GM21619 (cell line): ENCODE data around the gene CHRM3.
"Not testable (repeated sequence)": the region's sequence is repeated elsewhere in the genome, so short reads cannot be mapped to it uniquely, and the experiment has no call there.

Experiments used
- ATAC-seq: cut with Tn5 transposase; IDR thresholded peaks from one replicate; pipeline ENCODE4 v1.9.1; 2021; ENCODE audit not compliant: unreplicated experiment

The CHRM3 gene

DNA sequence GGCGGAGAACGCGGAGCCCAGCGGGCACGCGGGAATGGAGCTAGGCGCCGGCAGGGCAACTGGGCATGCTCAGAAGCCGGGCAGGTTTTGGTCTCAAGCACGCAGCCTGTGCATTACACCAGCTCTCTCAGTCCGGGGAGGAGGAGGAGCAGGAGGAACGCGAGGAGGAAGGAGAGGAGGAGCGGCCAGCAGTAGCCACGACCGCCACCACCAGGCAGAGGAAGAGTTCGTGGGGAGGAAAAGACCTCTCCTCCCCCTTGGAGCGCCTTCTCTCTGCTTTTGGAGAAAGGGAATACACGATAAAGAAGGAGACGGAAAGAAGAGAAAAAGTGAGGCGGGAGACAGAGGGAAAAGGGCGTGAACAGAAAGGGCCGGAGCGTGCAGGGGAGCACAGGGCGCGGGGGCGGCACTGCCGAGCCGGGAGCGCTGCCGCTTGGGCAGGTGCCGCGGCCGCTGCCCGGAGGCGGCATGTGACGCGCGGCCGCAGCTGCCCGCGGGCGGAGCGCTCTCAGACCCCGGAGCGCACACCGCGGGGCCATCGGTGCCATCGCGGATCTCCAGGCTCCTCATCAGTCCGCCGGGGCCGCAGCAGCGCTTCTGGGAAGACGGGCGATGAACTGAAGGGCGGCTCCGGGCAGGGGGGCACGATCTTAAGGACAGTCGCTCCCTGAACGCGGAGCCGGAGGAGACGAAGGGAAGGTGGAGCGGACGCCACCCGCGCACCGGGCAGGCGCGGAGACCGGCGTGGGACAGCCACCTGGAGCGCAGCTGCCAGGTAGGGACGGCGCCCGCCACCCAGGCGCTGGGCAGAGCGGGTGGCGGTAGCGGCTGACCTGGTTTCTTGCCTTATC is at the start of gene CHRM3:
Gene CHRM3 (plus strand): TSS at position 116 of the 851 bp plus-strand sequence. CDS start 520,884 bp downstream, outside the sequence.
- no peak for ATAC-seq

DNA sequence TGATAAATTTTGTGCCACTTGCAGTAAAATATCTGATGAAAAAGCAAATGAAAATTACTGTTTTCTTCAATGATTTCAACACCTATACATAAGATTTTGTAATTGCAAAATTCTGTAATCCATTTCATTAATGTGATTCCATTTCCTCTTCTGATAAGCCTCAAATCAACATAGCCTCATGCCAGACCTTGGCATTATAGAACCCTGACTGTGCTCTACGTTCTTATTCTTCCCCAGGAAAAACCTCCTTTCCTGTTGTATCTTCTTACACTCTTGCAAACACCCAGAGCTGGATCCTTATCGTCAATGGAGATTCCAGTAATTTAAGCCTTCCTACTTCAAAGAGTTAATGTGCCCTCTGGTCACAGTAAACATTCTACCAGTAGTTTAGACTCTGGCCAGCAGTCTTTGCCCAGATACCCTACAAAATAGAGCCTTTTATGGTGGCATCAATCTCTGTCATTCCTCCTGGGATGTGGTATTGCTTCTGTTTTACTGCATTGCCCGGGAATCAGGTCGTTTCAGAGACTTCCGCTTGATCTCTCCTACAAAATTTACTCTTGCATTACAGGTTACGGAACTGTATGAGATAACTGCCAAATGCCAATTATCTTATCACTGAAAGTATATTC is 48.5 kb upstream of the CHRM3 start:
- ATAC-seq = no peak

DNA sequence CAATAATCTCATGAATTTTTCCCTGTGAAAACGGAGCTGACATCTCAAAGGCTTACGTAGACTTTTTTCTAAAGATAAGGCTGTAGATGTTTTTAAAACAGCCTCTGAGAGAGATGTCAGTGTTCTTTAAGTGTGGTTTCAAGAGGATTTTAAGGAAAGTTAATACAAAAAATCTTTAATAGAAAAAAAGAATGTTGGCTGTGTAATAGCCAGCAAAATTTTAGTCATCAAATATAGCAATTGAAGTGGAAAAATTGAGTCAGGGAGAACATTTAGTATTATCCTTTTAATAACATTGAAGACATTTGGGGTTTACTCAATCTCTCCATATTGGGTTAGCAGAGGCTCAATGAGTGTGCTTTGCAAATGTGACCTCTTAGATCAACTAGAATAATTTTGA is 38.6 kb upstream of the CHRM3 start:
- ATAC-seq = no peak

DNA sequence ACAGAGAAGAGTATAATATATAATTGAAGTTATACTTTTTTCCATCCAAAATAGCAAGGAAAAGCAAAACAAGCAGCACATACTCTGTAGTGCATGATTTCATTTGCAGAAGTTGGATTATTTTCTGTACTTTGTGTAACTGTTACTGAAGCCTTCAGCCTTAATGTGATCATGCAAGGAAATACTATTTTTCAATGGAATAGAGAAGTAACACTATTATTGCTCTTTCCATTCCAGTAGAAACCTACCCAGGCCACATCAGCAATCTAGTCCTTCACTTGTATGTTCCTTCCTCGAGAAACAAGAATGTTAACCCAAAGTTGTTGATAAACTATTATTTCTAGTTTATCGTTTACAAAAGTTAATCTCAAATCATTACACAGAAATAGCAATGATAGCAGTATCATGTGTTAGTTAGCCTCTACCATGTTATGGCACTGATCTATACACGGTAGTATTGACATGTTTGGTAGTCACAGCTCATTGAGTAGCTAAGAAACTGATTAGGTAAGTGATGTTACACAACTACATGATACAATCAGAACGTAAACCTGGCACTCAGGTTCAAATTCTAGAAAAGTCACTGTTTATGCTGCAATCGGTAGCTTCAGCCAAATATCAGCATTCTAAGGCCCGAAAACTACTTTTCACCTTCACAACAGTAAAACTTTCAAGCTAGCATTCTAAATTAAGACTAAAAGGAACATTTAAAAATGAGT is 37.6 kb upstream of the CHRM3 start:
- ATAC-seq = no peak

DNA sequence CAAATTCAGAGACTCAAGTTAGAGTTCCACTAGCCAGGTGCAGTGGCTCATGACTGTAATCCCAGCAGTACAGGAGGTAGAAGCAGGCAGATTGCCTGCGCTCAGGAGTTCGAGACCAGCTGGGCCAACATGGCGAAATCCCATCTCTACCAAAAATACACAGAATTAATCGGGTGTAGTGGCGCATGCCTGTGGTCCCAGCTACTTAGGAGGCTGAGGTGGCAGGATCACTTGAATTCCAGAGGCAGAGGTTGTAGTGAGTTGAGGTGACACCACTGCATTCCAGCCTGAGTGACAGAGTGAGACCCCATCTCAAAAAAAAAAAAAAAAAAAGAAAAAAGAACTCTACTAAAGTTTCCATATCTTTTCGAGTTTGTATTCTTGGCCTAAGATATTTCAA is 36.7 kb upstream of the CHRM3 start:
- no peak for ATAC-seq

DNA sequence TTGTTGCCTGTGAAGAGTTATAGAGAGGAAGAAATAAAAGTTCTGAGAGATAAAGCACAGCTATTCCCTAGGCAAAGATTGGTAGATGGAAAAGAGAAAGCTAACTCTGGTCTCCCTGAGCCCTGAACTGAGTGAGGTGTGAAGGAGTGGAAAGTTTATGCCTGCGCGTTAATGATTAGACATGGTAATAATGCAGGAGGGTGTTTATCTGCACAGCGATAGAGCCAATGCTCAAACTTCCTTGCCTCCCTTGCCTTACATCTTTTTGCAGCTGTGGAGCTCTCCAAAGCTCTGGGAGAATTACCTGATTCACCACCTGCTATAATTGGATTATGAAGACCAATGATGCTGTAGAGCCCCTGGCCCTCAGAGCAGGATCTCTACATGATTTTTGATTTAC is 32.8 kb upstream of the CHRM3 start:
- ATAC-seq = no peak

DNA sequence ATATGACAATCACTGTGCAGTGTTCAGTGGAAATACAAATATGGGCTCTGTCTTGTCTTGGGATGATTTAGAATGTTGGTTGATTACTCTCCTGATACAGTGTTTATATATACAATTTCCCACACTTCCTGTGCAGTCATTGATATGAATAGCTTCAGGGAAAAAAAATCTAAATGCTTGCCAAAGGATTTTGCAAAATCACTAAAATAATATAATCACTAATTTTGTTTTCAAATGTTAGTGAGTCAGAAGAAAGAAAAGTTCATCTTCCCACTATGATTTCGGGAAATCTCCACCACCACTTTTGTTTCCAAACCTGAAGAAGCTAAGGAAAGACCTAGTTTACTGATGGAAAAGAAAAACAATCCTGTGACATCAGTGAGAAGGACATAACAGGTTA is 32.1 kb upstream of the CHRM3 start:
- no peak for ATAC-seq

DNA sequence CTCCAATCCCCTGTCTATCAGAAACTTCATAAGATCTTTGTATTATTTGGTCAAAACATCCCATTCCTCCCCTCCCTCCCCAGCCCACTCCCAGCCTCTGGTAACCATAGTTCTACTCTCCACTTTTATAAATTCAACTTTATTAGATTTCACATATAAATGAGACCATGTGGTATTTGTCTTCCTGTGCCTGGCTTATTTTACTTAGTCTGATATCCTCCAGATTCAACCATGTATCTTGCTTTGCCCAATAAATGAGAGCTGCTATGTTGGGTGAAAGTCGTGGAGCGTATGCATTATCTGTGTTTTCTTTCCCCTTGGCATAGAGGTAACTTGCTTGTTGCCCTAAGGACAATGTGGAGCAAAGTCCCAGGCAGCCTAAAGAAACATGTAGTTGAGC is 28.5 kb upstream of the CHRM3 start:
- ATAC-seq = no peak

DNA sequence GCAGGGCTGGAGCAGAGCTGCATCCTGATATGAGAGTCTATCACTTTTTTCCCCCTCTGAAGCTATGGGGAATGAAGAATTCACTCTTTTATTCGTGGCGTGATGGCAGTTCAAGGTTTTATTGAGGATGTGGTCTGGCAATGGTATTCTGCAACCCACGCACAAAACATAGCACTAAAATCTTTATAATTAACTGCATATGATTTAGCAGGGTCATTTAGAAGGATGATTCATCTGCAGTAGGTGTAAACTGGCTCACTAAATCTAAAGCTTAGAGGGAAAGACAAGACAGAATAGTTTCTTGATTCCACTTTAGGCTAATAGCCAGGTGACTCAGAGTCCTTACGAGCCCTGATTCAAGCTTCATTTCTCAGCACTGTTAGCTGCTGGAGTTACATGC is 25.0 kb upstream of the CHRM3 start:
- ATAC-seq = no peak

DNA sequence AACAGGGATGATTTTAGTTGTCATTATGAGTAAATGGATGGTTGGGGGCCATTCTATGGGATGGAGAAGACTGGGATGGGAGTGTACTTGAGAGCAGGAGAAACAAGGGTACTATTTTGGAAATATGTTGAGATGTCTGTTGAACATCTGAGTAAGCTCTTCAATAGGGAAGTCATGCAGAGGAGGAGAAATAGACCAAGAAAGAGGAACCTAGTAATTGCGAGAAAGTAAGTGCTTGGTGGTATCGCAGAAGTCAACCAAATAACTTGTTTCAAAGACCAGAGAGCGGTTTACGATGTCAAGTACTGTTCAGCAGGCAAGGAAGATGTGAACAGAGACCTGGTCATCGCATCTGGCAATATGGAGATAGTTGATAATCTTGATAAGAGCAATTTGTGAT is 22.4 kb upstream of the CHRM3 start:
- no peak for ATAC-seq

DNA sequence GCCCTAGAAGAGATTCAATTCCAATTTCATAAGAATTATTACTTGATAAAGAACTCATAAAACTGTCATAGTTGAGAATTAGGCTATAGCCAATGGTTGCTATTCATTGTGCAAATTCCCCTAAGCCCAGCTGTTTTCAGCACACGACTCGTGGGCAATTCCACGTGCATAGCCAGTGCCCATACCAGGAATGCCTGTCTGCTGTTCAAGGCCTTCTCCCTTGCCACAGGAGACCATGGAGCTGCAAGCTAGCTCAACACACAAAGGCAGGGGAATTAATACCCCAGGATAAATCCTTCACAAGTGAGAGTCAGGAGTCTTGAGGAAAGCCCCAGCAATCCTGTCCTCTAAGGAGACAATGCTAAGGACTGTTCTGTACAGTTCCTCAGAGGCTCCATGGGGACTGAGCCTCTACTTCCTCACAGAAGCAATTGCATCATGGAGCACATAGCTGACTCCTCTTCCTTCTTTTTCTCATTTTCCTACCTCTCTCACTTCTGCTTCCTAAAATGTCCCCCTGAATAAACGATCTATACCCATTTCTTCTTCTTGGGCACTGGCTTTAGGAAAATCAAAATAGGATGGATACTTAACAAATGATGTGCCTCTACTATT is 19.1 kb upstream of the CHRM3 start:
- no peak for ATAC-seq

DNA sequence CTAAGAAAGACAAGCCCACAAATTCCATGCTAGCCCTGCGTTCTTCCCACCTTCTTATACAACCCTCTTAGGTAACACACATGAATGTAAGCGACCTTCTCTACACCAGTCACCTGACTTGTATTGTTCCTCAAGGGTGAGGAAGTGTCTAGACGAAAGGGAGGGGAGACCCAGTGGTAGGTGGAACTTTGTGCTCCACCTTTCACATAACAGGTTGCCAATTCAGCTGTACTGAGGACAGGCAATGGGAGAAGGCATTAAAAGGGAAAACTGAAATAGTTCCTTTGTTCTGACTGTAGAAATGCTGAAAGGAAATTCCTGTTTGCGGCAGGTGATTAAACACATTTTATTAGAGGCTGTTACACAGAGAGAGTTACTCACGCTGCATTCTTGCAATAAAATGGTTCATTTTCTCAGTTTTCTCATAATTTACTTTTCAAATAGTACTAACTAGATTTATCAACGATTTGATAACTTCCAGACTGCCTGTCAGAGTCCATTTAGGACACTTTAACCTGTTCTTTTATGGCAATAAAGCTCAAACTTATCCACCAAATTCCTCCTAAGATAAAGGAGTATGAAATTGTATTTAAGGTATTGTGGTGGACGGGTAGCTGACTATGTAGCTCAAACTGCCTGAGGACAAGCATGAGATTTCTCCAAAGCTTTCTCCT is 17.8 kb upstream of the CHRM3 start:
- no peak for ATAC-seq

DNA sequence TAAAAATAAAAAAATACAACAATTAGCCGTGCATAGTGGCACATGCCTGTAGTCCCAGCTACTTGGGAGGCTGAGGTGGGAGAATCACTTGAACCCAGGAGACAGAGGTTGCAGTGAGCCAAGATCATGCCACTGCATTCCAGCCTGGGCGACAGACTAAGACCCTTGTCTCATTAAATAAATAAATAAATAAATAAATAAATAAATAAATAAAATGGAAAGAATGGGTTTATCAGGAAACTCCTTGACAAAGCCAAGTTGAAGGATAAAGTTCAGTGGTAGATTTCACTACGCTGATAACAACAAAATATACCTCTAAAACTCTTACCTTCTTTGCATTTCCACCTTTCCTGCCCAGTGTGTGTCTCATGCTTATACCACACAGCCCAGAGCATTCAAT is 15.5 kb upstream of the CHRM3 start:
- not testable (repeated sequence) for ATAC-seq

DNA sequence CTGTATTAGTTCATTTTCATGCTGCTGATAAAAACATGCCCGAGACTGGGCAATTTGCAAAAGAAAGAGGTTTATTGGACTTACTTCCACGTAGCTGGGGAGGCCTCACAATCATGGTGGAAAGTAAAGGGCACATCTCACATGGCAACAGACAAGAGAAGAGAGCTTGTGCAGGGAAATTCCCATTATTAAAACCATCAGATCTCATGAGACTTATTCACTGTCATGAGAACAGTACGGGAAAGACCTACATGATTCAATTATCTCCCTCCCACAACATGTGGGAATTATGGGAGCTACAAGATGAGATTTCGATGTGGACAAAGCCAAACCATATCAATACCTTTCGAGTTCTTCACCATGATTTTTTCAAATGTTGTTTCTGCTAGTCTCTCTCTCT is 3.7 kb upstream of the CHRM3 start:
- ATAC-seq = no peak

DNA sequence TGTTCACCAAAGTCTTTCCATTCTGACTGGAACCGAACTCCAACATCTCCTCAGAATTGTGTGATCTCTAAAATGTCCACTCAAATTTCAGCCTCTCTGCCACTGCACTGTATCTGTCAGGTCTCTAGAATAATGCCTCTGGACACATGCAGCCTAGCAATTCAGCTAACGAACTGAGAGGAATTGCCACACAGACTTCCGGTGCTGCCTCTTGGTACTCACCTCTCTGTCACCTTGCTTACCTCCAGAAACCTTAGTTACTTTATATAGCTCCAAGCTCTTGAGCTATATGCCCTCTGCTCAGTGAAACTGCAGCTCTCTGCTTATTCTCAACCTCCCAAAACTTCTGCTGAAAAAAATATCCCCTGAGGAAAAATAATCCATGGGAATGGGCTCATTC is 2.7 kb upstream of the CHRM3 start:
- no peak for ATAC-seq

DNA sequence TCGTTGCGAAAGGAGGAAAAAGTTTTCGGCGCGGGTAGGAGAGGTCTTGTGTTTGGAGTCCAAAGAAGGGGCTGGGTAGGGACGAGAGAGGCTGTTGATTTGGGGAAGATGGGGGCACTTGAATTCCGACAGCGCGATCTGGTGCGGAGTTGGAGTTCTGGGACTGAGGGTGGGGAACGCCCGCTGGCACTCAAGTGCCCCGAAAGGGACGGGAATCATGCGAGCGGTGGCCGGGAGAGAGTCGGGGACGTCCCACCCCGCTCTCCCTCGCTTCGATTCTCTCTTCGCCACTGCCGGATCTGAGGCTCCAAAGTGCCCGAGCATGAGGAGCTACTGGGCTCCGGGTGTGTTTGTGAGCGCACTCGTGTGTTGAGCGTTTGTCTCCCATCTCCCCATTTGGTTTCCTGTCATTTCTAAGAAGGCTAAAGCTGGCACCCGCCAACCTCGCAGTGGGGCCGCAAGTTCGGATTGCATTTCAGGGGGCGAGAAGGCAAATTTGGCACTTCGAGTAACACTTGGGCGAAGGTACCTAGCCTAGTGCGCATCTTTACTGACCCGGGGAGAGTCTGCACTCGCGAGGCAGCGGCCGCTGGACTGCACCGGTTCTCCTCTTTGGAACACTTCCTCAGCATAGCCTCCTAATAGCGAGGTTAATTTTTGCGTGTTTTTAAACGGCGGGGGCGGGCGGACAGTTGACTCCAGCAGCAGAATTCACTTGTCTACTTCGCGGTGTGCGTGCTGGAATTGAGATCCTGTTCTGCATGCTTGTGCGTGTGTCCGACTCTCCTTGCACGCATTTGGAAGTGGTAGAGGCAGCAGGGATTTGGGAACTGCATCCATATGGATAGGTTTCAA is 1.2 kb downstream of the CHRM3 start:
- ATAC-seq = no peak

DNA sequence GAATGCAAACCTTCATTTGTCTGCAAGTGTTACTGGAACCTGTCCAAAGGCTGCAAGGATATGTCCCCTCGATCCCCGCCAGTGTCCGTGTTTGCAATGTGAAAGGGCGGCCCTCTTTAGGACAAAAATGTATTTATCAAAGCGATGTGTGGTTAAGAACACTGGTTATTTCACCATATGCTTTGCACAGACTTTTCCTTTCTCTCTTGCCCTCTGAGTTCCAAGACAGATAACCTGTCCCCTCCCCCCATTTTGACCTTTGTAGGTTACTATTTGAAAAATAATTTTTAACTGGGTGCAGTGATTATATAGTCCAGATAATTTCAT is 1.8 kb downstream of the CHRM3 start:
- no peak for ATAC-seq

DNA sequence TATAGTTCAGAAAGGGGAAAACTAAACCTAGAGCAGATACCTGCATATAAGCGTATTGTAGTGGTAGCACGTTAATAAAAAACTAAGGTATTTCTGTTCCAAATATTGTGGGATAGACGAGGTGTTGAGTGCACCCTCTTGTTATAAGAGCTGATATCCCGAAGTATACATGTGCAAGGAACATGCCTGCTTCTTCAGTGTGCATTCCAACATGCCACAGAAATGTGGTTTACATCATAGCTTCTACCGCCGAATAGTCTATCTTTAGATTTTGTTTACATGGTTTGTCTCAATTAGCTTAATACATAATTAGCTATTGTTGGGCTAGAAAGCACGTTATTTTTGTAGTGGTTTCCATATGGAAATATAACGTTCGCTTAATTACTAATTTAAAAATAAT is 2.2 kb downstream of the CHRM3 start:
- no peak for ATAC-seq

DNA sequence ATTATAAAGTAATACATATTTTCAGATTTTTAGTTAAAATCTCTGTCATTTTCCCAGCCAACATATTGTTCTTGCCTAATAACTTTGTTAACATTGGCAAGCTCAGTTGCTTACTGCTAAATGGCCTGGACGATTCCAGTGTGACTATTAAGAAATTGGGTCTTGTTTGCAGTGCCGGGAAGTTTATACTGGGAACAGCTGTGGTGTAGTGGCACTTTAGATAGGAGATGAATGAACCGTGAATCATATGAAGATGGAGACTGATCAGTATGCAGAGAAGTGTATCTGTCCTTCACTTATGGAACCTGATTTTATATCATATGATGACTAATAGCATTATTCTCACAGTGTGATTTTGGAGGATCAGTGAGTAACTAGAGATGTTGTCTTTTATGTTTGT is 3.3 kb downstream of the CHRM3 start:
- ATAC-seq = no peak

DNA sequence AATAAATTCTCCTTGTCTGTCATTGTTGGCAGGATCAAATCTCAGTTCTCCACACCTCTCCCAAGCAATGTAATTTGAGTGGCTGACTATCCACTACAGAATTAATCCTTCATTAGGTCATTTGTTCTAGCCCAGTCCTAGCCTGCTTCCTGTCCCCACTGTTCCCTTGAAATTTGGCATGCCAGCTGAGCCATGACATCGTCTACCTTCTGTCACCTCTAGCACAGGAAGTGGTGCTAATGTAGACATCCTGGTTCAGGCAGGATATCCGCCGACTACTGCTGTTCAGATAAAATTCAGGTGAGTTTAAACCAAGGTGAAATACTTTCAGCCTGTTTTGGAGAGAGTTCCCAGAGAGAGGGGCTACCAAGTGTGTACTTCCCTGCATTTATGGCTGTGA is 5.9 kb downstream of the CHRM3 start:
- no peak for ATAC-seq
